Measurements from ENCODE around the gene MAU2. TPM values are rescaled to one million over a fixed set of nuclear protein-coding genes. Genes with fewer than 3 reads are reported as not detected.

The MAU2 gene
- total and polyA plus RNA-seq, 2 of the 8 experiments (the other 6 are each of a cell fraction or from before 2014, with no cell fraction given): 32.0 to 40.8 TPM

DNA sequence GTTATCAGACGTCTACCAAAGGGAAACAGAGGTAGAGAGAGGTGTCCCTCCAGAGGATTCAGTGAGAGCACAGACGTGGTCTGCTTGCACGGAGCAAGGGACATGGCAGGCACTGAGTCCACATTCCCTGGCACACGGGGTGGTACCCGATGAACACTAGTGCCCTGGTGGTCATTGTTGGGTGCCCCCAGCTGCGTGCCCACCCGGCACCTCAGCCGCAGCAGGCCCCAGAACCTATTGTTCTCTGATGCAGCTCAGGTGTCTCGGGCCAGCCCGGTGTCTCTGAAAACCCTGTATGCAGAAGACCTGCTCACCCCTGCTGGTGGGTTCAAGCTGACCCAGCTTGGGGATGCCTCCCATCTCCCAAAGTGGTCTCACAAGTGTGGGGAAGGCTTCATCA is 12.3 kb upstream of the MAU2 start:
- Histone ChIP-seq H2AK5ac (ENCODE audit: low read depth, low read length) (no peak overlapping the region), H2BK12ac (ENCODE audit: low read depth, low read length) (no peak overlapping the region), H2BK5ac (ENCODE audit: low read depth, low read length) (no peak overlapping the region), H3K9me3 (ENCODE audit: insufficient read depth in 2 of 2, low read depth in 1 of 2, low read length in 1 of 2) (no peaks in the 10 kb centered on the region), H2BK15ac (ENCODE audit: low read length) (no peak overlapping the region), H4K20me1 (replicated peaks in 1 of 2; ENCODE audit: control insufficient read depth in 1 of 2, insufficient read depth in 2 of 2, low read length in 2 of 2) (peaks cover 2 to 18% of the 10 kb centered on the region in 2 experiments), H3K18ac (ENCODE audit: extremely low read depth, low read length) (no peak overlapping the region), H4K8ac (ENCODE audit: extremely low read depth, insufficient read depth, low read length) (no peak overlapping the region), H4K91ac (replicated peaks; ENCODE audit: insufficient read length, low read length) (no peak overlapping the region), H4K5ac (ENCODE audit: insufficient read length, low read depth, low read length) (no peak overlapping the region), H3K4ac (replicated peaks; ENCODE audit: insufficient read length, low read depth, low read length) (no peak overlapping the region), H3K9ac (replicated peaks in 1 of 4; ENCODE audit: extremely low read depth in 1 of 4, low read depth in 3 of 4, low read length in 3 of 4) (no peak overlapping the region), H3K4me3 (ENCODE audit: extremely low read depth in 1 of 4, insufficient read depth in 2 of 4, low read depth in 3 of 4, low read length in 4 of 4) (no peak overlapping the region), H3K27me3 (replicated peaks in 1 of 4; ENCODE audit: control insufficient read depth in 3 of 4, extremely low read depth in 1 of 4, insufficient read depth in 3 of 4, low read length in 3 of 4) (no peaks in the 10 kb centered on the region), H3K23me2 (ENCODE audit: low read depth, low read length) (no peaks in the 10 kb centered on the region), H3K79me2 (ENCODE audit: control insufficient read depth in 1 of 2, insufficient read depth in 2 of 2, low read length in 2 of 2) (no peaks in the 10 kb centered on the region), H3K23ac (ENCODE audit: insufficient read length) (no peak overlapping the region), H3K79me1 (ENCODE audit: low read depth, low read length) (no peaks in the 10 kb centered on the region), H3K27ac (ENCODE audit: low read depth, low read length) (no peak overlapping the region), H3K36me3 (ENCODE audit: control insufficient read depth in 2 of 4, insufficient read depth in 4 of 4, low read length in 3 of 4) (peaks cover 15 to 51% (median 43%) of the 10 kb centered on the region in 4 experiments; a peak in 7 of 8 replicates), H2BK120ac (replicated peaks; ENCODE audit: low read depth, low read length) (no peak overlapping the region), H3K4me2 (ENCODE audit: insufficient read depth in 1 of 2, low read depth in 2 of 2, low read length in 2 of 2) (no peak overlapping the region), H3K4me1 (replicated peaks in 1 of 4; ENCODE audit: control insufficient read depth in 3 of 4, insufficient read depth in 4 of 4, low read length in 3 of 4) (no peaks in the 10 kb centered on the region), H2AFZ (ENCODE audit: low read length) (no peak overlapping the region), H3K14ac (ENCODE audit: insufficient read length) (no peak overlapping the region), H2BK20ac (ENCODE audit: low read length) (no peak overlapping the region), H3K56ac (replicated peaks; ENCODE audit: insufficient read length, low read depth, low read length) (no peak overlapping the region)
- ChIA-PET CTCF (ENCODE audit: partially characterized antibody) (interaction anchor here (0.7 to 1.4 kb wide), 3 partner anchors 13 to 246 kb away, joined by 3 read pairs; no protein-coding TSS in a partner anchor), POLR2A (ENCODE audit: partially characterized antibody) (interaction anchor here (1.3 to 3.8 kb wide), 4 partner anchors 9 to 28 kb away, joined by 3 to 14 read pairs (median 4); no protein-coding TSS in a partner anchor)
- WGBS, 2 experiments (ENCODE audit: extremely low coverage in 1 of 2, insufficient coverage in 1 of 2, insufficient read length in 1 of 2, insufficient replicate concordance in 2 of 2, low coverage in 1 of 2, low lambda C conversion rate in 2 of 2, missing lambda C conversion rate in 1 of 2): 98% methylated on average over 10 of the region's 10 CpGs; no CpG with 5 or more reads in 1 of the 2 experiments
- FAIRE-seq (no peak), DNase-seq (ENCODE audit: low read depth in 1 of 2, low spot score in 2 of 2) (no peak)
- TF ChIP-seq KDM4A (IDR thresholded peaks at IDR 0.05; ENCODE audit: low read depth, low read length, severe bottlenecking) (no peak), SUZ12 (IDR thresholded peaks at IDR 0.05; ENCODE audit: low read length) (no peak)
